Left renal cortex interstitium (tissue), 4 donors: Measurements from ENCODE around the gene CBFA2T2. TPM values are rescaled to one million over a fixed set of nuclear protein-coding genes. Genes with fewer than 3 reads are reported as not detected.
A peak's percentile ranks its signal among the peaks of the same experiment; 100 is the strongest.

ENCODE experiments used
- DNase-seq, 4 donors: peaks; one replicate each; pipeline ENCODE4 v3.0.0-alpha.2; 2013; ENCODE audit warnings: low read depth in 4 of 4, low spot score in 2 of 4, missing footprints in 1 of 4
- polyA plus RNA-seq, 4 donors: library from polyadenylated mRNA; unstranded; fragments of 120-200 nt; gene quantifications; one replicate each; pipeline ENCODE4 v1.2.1, GENCODE V29; 2013; ENCODE audit not compliant: insufficient read length in 4 of 4

The CBFA2T2 gene
- polyA plus RNA-seq, 4 donors, result 20.6 to 36.3 (median 28.4) TPM

- no peak for DNase-seq
Observed at GRCh38 chr20:33673410-33674293, 183.8 kb downstream of the CBFA2T2 start.

GRCh38 chr20:33674294-33675135 lies 184.6 kb downstream of the CBFA2T2 start, which contains the start of gene NECAB3:
NECAB3 (minus strand) TSS chr20:33674428; CDS start chr20:33674352, 76 bp downstream.
- DNase-seq, result no peak

- DNase-seq, result no peak
Observed at GRCh38 chr20:33675136-33675959, 185.5 kb downstream of the CBFA2T2 start.

GRCh38 chr20:33676121-33676520 lies 186.2 kb downstream of the CBFA2T2 start:
- DNase-seq, result no peak

- DNase-seq, result no peak
Observed at GRCh38 chr20:33676652-33677645, 187.1 kb downstream of the CBFA2T2 start.

- DNase-seq, result no peak
Observed at GRCh38 chr20:33677991-33678702, 188.3 kb downstream of the CBFA2T2 start.

- no peak for DNase-seq
Observed at GRCh38 chr20:33679758-33680485, 190.0 kb downstream of the CBFA2T2 start.

- DNase-seq, result no peak
Observed at GRCh38 chr20:33680686-33681085, 190.8 kb downstream of the CBFA2T2 start.

GRCh38 chr20:33681288-33681687 lies 191.4 kb downstream of the CBFA2T2 start:
- no peak for DNase-seq

GRCh38 chr20:33681728-33682353 lies 191.9 kb downstream of the CBFA2T2 start:
- DNase-seq, result no peak

GRCh38 chr20:33684533-33685327 lies 194.8 kb downstream of the CBFA2T2 start:
- no peak for DNase-seq

GRCh38 chr20:33685328-33686099 lies 195.6 kb downstream of the CBFA2T2 start:
- no peak for DNase-seq

- DNase-seq, result peak in 2 of 4 donors; percentile 82 to 87
Observed at GRCh38 chr20:33686100-33686983, 196.4 kb downstream of the CBFA2T2 start, which contains the start of gene E2F1. E2F1 (minus strand) TSS chr20:33686385; CDS start chr20:33686264, 121 bp downstream.

GRCh38 chr20:33686984-33687366 lies 197.1 kb downstream of the CBFA2T2 start:
- DNase-seq, result no peak

- no peak for DNase-seq
Observed at GRCh38 chr20:33687370-33687915, 197.5 kb downstream of the CBFA2T2 start.
